GM23338 (cell line): ENCODE data around the gene SLC1A3.

Experiments
- CREB1 ChIP-seq: fragments of 250-450 bp; sonication (Bioruptor Pico); IDR thresholded peaks from 2 replicates; pipeline ENCODE4 v1.5.0; 2020; ENCODE audit warnings: low read depth, mild to moderate bottlenecking, moderate library complexity
- EZH2 ChIP-seq: fragments of 200-600 bp; sonication (generic); IDR thresholded peaks from one replicate; pipeline ENCODE4 v1.8.0; 2017; ENCODE audit warnings: antibody characterized with exemption, mild to moderate bottlenecking, low read depth; ENCODE audit not compliant: unreplicated experiment
- EZH2phosphoT487 ChIP-seq: fragments of 200-600 bp; sonication (generic); IDR thresholded peaks from one replicate; pipeline ENCODE4 v1.8.1; 2018; ENCODE audit warnings: antibody characterized with exemption; ENCODE audit not compliant: unreplicated experiment
- POLR2AphosphoS5 ChIP-seq: IDR thresholded peaks from 2 replicates; pipeline ENCODE4 v1.6.1; 2016; ENCODE audit warnings: antibody characterized with exemption, low read depth
- REST ChIP-seq: IDR thresholded peaks from one replicate; pipeline ENCODE4 v1.6.1; 2018; ENCODE audit warnings: antibody characterized with exemption; ENCODE audit not compliant: unreplicated experiment
- ZNF331 ChIP-seq: fragments of 250-450 bp; sonication (Bioruptor Pico); IDR thresholded peaks from 2 replicates; pipeline ENCODE4 v1.5.0; 2020; ENCODE audit warnings: low read depth, mild to moderate bottlenecking, moderate library complexity
- TF ChIP-seq, protein P1 (sequence below), 2 experiments: fragments of 200-600 bp in 1 of 2; sonication (generic) in 1 of 2; conservative IDR thresholded peaks; 2 replicates each; pipeline versions ENCODE4 v1.5.1 to v1.6.1; 2016 to 2017; ENCODE audit warnings: antibody characterized with exemption in 2 of 2, low read depth in 2 of 2, mild to moderate bottlenecking in 2 of 2, moderate library complexity in 1 of 2
- TF ChIP-seq, protein P2 (sequence below): IDR thresholded peaks from 2 replicates; pipeline ENCODE4 v1.6.1; 2016; ENCODE audit warnings: antibody characterized with exemption

- TF ChIP-seq, protein P1, sequence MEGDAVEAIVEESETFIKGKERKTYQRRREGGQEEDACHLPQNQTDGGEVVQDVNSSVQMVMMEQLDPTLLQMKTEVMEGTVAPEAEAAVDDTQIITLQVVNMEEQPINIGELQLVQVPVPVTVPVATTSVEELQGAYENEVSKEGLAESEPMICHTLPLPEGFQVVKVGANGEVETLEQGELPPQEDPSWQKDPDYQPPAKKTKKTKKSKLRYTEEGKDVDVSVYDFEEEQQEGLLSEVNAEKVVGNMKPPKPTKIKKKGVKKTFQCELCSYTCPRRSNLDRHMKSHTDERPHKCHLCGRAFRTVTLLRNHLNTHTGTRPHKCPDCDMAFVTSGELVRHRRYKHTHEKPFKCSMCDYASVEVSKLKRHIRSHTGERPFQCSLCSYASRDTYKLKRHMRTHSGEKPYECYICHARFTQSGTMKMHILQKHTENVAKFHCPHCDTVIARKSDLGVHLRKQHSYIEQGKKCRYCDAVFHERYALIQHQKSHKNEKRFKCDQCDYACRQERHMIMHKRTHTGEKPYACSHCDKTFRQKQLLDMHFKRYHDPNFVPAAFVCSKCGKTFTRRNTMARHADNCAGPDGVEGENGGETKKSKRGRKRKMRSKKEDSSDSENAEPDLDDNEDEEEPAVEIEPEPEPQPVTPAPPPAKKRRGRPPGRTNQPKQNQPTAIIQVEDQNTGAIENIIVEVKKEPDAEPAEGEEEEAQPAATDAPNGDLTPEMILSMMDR (conservative IDR thresholded peaks at IDR 0.05; ENCODE audit: low read depth in 2 of 2), result no peak
- no peak for TF ChIP-seq REST
- no peak for TF ChIP-seq EZH2phosphoT487
- TF ChIP-seq POLR2AphosphoS5, result no peak
- TF ChIP-seq, protein P2, sequence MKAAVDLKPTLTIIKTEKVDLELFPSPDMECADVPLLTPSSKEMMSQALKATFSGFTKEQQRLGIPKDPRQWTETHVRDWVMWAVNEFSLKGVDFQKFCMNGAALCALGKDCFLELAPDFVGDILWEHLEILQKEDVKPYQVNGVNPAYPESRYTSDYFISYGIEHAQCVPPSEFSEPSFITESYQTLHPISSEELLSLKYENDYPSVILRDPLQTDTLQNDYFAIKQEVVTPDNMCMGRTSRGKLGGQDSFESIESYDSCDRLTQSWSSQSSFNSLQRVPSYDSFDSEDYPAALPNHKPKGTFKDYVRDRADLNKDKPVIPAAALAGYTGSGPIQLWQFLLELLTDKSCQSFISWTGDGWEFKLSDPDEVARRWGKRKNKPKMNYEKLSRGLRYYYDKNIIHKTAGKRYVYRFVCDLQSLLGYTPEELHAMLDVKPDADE, result no peak
- TF ChIP-seq EZH2, result no peak
- TF ChIP-seq ZNF331, result no peak
- TF ChIP-seq CREB1 (CRISPR knock-in tag), result no peak
Observed at GRCh38 chr5:36735891-36736290, 129.5 kb downstream of the SLC1A3 start.
